Loucy (cell line): ENCODE results near the gene C16orf74.

ENCODE experiments used
- H2AFZ ChIP-seq: fragments of 200-600 bp; sonication (generic); 2 replicates; pipeline ENCODE4 v1.6.0; 2016; ENCODE audit warnings: antibody characterized with exemption, mild to moderate bottlenecking, low read length, moderate library complexity
- H3F3A ChIP-seq: fragments of 200-600 bp; 2 replicates; pipeline ENCODE4 v1.6.0; 2016; ENCODE audit warnings: antibody characterized with exemption, low read depth, mild to moderate bottlenecking
- H3K27me3 ChIP-seq: fragments of 200-600 bp; sonication (generic); 2 replicates; pipeline ENCODE4 v1.6.1; 2014; ENCODE audit warnings: low read length, mild to moderate bottlenecking; ENCODE audit not compliant: insufficient read depth, poor library complexity, severe bottlenecking
- H3K36me3 ChIP-seq: fragments of 200-600 bp; sonication (generic); 2 replicates; pipeline ENCODE4 v1.6.1; 2016; ENCODE audit warnings: low read length; ENCODE audit not compliant: insufficient read depth
- H3K4me1 ChIP-seq: fragments of 200-600 bp; sonication (generic); 2 replicates; pipeline ENCODE4 v1.5.1; 2014; ENCODE audit warnings: low read length, mild to moderate bottlenecking; ENCODE audit not compliant: insufficient read depth, poor library complexity, severe bottlenecking
- H3K4me2 ChIP-seq: fragments of 200-600 bp; sonication (generic); 2 replicates; pipeline ENCODE4 v1.6.0; 2014; ENCODE audit warnings: antibody characterized with exemption, low read length, low read depth, mild to moderate bottlenecking; ENCODE audit not compliant: poor library complexity, severe bottlenecking
- H3K4me3 ChIP-seq: fragments of 200-600 bp; sonication (generic); 2 replicates; pipeline ENCODE4 v1.5.1; 2014; ENCODE audit warnings: low read length, mild to moderate bottlenecking, mixed read lengths; ENCODE audit not compliant: poor library complexity, severe bottlenecking
- H3K79me2 ChIP-seq: fragments of 200-600 bp; sonication (generic); 2 replicates; pipeline ENCODE4 v1.6.1; 2014; ENCODE audit warnings: low read length; ENCODE audit not compliant: insufficient read depth
- H3K9ac ChIP-seq: fragments of 200-600 bp; sonication (generic); 2 replicates; pipeline ENCODE4 v1.6.0; 2014; ENCODE audit warnings: mild to moderate bottlenecking, low read depth, low read length, moderate library complexity; ENCODE audit not compliant: poor library complexity, severe bottlenecking
- H3K9me2 ChIP-seq: fragments of 200-600 bp; sonication (generic); replicated peaks from 2 replicates; pipeline ENCODE4 v1.6.1; 2016; ENCODE audit warnings: low read depth, low read length, mixed read lengths
- H3K9me3 ChIP-seq: fragments of 200-600 bp; sonication (generic); 2 replicates; pipeline ENCODE4 v1.6.1; 2014; ENCODE audit warnings: mild to moderate bottlenecking, antibody characterized with exemption, low read length, low read depth; ENCODE audit not compliant: insufficient read depth
- H4K20me1 ChIP-seq: fragments of 200-600 bp; sonication (generic); 2 replicates; pipeline ENCODE4 v1.6.0; 2014; ENCODE audit warnings: antibody characterized with exemption, low read length, mild to moderate bottlenecking; ENCODE audit not compliant: insufficient read depth, poor library complexity, severe bottlenecking
- EZH2phosphoT487 ChIP-seq: fragments of 200-600 bp; IDR thresholded peaks from 2 replicates; pipeline ENCODE4 v1.6.1; 2018; ENCODE audit warnings: antibody characterized with exemption, mild to moderate bottlenecking, moderate library complexity, borderline replicate concordance
- TF ChIP-seq, protein P1 (sequence below): fragments of 200-600 bp; sonication (generic); conservative IDR thresholded peaks from 2 replicates; pipeline ENCODE4 v1.5.1; 2014; ENCODE audit warnings: mild to moderate bottlenecking, antibody characterized with exemption, low read length

Gene C16orf74

DNA sequence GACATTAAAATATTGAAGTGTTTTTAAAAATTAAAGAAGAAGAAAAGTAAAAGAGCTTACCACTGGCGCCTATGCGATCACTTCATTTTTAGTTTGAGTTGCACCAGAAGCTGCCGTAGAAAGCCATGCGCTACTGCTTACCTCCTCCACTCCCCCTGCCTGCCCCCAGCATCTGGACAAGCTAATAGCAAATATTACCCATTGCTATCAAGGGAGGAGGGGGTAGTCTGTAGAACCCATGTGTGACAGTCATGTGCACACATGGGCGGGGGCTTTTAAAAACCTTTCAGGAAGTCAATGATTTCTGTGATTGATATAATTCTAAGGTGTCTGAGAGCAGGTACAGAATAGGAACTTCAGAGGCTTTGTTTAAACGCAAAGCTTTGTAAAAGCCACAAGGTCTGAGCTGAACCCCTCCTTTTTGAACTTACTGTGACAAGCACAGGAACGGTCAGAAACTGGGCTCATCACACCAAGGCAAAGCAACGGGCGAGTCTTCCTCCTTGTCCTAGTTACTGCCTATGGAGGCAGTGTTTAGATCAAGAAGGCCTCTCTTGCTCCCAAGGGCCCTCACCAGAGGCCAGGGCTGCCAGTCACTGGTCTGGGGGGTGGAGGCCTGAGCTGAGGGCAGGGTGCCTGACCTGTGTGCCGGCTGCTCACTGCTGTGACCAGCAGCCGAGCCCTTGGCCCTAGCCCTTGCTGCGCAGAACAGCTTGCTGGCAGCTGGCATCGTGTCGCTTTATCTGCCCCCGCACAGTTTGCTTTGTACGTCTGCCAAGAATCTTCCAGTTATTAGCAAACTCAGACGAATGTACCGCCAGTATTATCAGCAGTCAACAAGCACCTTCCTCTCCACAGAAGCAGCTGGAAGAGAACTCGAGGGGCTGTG is 77.1 kb downstream of the C16orf74 start:
- Histone ChIP-seq H3F3A (peaks cover 6% of the 10 kb centered on the region; the same call in 1 of the 2 replicates), H2AFZ (no peak overlapping the region), H3K4me2 (no peak overlapping the region), H4K20me1 (peaks cover 10% of the 10 kb centered on the region), H3K9me3 (no peaks in the 10 kb centered on the region), H3K4me3 (no peak overlapping the region), H3K4me1 (no peaks in the 10 kb centered on the region), H3K9me2 (no peaks in the 10 kb centered on the region), H3K36me3 (peaks cover 95% of the 10 kb centered on the region), H3K9ac (no peak overlapping the region), H3K79me2 (no peaks in the 10 kb centered on the region), H3K27me3 (no peaks in the 10 kb centered on the region)
- TF ChIP-seq, protein P1, sequence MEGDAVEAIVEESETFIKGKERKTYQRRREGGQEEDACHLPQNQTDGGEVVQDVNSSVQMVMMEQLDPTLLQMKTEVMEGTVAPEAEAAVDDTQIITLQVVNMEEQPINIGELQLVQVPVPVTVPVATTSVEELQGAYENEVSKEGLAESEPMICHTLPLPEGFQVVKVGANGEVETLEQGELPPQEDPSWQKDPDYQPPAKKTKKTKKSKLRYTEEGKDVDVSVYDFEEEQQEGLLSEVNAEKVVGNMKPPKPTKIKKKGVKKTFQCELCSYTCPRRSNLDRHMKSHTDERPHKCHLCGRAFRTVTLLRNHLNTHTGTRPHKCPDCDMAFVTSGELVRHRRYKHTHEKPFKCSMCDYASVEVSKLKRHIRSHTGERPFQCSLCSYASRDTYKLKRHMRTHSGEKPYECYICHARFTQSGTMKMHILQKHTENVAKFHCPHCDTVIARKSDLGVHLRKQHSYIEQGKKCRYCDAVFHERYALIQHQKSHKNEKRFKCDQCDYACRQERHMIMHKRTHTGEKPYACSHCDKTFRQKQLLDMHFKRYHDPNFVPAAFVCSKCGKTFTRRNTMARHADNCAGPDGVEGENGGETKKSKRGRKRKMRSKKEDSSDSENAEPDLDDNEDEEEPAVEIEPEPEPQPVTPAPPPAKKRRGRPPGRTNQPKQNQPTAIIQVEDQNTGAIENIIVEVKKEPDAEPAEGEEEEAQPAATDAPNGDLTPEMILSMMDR: no peak
- TF ChIP-seq EZH2phosphoT487: no peak

DNA sequence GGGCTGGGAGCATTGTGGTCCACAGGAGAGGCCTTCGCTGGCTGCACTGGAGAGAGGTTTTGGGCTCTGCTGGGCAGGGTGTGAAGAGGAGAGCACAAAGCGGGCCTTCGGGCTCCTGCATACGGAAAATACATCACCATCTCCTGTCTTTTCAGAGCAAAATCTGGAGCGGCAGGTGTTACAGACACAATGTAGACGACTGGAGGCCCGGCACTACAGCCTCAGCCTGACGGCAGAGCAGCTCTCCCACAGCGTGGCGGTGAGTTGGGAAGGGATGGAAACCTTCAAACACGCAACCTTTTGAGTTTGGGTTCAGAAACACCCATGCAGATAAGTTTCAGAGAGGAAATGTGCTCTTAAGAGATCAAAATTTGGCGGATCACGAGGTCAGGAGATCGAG is 80.1 kb downstream of the C16orf74 start:
- peaks cover 6% of the 10 kb centered on the region for H4K20me1 ChIP-seq
- no peaks in the 10 kb centered on the region for H3K4me1 ChIP-seq

DNA sequence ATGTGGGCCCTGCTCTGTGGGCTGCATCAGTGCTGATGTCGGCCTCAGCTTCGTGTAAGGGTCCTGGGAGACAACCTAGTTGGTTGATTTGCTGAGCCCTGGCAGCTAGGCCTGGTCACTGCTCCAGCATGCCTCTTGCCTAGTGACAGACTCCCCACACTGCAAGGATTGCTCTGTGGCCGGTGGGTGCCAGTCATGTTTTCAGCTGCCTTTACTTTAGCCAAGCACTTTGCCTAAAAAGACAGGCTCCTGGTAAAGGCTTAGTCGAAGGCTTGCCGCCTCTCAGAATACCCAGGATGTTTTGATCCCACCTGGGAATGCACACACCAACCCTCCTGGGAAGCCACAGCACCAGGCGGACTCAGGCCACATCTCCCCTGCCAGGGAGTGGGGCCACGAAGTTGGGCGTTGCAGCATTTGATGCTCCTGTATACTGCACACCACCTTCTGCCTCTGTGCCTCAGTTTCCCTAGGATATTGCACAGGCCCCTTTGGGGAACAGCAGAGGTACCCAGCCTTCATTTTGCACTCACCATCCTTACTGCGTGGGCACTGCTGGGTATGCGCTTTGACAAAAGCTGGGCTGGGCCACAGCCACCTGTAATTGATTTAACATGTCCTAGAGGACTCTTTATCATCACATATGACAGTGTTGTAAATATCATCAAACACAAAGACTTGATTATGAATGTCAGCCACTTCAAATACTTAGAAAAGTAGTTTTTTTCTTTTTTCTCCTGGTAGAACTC is 82.0 kb downstream of the C16orf74 start:
- Histone ChIP-seq H3K4me2 (no peak overlapping the region), H3K79me2 (no peaks in the 10 kb centered on the region), H4K20me1 (peaks cover 8% of the 10 kb centered on the region), H3K9me2 (no peaks in the 10 kb centered on the region), H3K9me3 (no peaks in the 10 kb centered on the region), H3K27me3 (no peaks in the 10 kb centered on the region), H3K9ac (no peak overlapping the region), H3K36me3 (peaks cover 97% of the 10 kb centered on the region), H3K4me1 (no peaks in the 10 kb centered on the region), H2AFZ (no peak overlapping the region), H3F3A (no peaks in the 10 kb centered on the region; the same call in 1 of the 2 replicates), H3K4me3 (no peak overlapping the region)
- no peak for TF ChIP-seq EZH2phosphoT487
- TF ChIP-seq, protein P1: no peak

More for the DNA sequence above, 80.1 kb downstream of the C16orf74 start:
- H2AFZ ChIP-seq: no peak overlapping the region
- H3K4me3 ChIP-seq: no peak overlapping the region
- no peaks in the 10 kb centered on the region for H3K79me2 ChIP-seq
- no peaks in the 10 kb centered on the region for H3K9me3 ChIP-seq
- no peak overlapping the region for H3K9ac ChIP-seq
- no peak for TF ChIP-seq EZH2phosphoT487
- TF ChIP-seq, protein P1: no peak
- no peaks in the 10 kb centered on the region for H3K27me3 ChIP-seq
- peaks cover 97% of the 10 kb centered on the region for H3K36me3 ChIP-seq
- H3K4me2 ChIP-seq: no peak overlapping the region
- H3F3A ChIP-seq: peaks cover 6% of the 10 kb centered on the region; the same call in 1 of the 2 replicates
- H3K9me2 ChIP-seq: no peaks in the 10 kb centered on the region
